GM12864 (cell line): ENCODE results near the gene FAM163A.
A peak's percentile ranks its signal among the peaks of the same experiment; 100 is the strongest.

ENCODE experiments used
- DNase-seq: peaks from one replicate; pipeline ENCODE4 v3.0.0-alpha.2; 2011; ENCODE audit warnings: low read depth
- H3K4me3 ChIP-seq: 2 replicates; pipeline ENCODE4 v1.5.1; 2011; ENCODE audit warnings: mild to moderate bottlenecking, low read depth, low read length, control low read depth
- CTCF ChIP-seq: IDR thresholded peaks from 2 replicates; pipeline ENCODE4 v1.5.1; 2011; ENCODE audit warnings: low read depth, mild to moderate bottlenecking, moderate library complexity, low read length, control low read depth, inconsistent platforms; ENCODE audit errors: missing control alignments

Gene FAM163A

GRCh38 chr1:179815641-179816040, 72.5 kb downstream of the FAM163A start:
- H3K4me3 ChIP-seq, result peak overlapping the region; percentile 45; the same call in 1 of the 2 replicates
- no peak for TF ChIP-seq CTCF
- DNase-seq, result no peak

- H3K4me3 ChIP-seq, result no peak overlapping the region
- no peak for TF ChIP-seq CTCF
- DNase-seq, result no peak
Observed at GRCh38 chr1:179816196-179816960, 73.3 kb downstream of the FAM163A start.

- H3K4me3 ChIP-seq, result no peak overlapping the region
- DNase-seq, result no peak
- no peak for TF ChIP-seq CTCF
Observed at GRCh38 chr1:179817056-179817455, 74.0 kb downstream of the FAM163A start.

GRCh38 chr1:179817789-179818188, 74.7 kb downstream of the FAM163A start:
- no peak for DNase-seq
- TF ChIP-seq CTCF, result no peak
- no peak overlapping the region for H3K4me3 ChIP-seq

- no peak for DNase-seq
- no peak for TF ChIP-seq CTCF
- no peak overlapping the region for H3K4me3 ChIP-seq
Observed at GRCh38 chr1:179818260-179818659, 75.2 kb downstream of the FAM163A start.

- no peak for TF ChIP-seq CTCF
- H3K4me3 ChIP-seq, result no peak overlapping the region
- DNase-seq, result no peak
Observed at GRCh38 chr1:179818743-179819173, 75.7 kb downstream of the FAM163A start.
